ENCODE measurements around the gene SCN5A. TPM values are rescaled to one million over a fixed set of nuclear protein-coding genes. Genes with fewer than 3 reads are reported as not detected.
A peak's percentile ranks its signal among the peaks of the same experiment; 100 is the strongest.

Gene SCN5A
- total and polyA plus RNA-seq, 2 of the 8 experiments (the other 6 are each of a cell fraction or from before 2014, with no cell fraction given) = 4.8 to 11.4 TPM

GRCh38 chr3:38616658-38617057 lies 32.8 kb downstream of the SCN5A start:
- Histone ChIP-seq H3K79me1 (ENCODE audit: low read depth, low read length) (no peaks in the 10 kb centered on the region), H3K79me2 (ENCODE audit: control insufficient read depth in 1 of 2, insufficient read depth in 2 of 2, low read length in 2 of 2) (no peaks in the 10 kb centered on the region), H3K14ac (ENCODE audit: insufficient read length) (no peak overlapping the region), H3K27ac (ENCODE audit: low read depth, low read length) (no peak overlapping the region), H3K18ac (ENCODE audit: extremely low read depth, low read length) (0 out of 2 replicates have a peak overlapping the region, but pooled peaks have one; percentile 16), H2BK120ac (replicated peaks; ENCODE audit: low read depth, low read length) (no peak overlapping the region), H3K56ac (replicated peaks; ENCODE audit: insufficient read length, low read depth, low read length) (no peak overlapping the region), H2BK20ac (ENCODE audit: low read length) (no peak overlapping the region), H2BK5ac (ENCODE audit: low read depth, low read length) (no peak overlapping the region), H2BK12ac (ENCODE audit: low read depth, low read length) (no peak overlapping the region), H3K4me3 (ENCODE audit: extremely low read depth in 1 of 4, insufficient read depth in 2 of 4, low read depth in 3 of 4, low read length in 4 of 4) (no peak overlapping the region), H4K91ac (replicated peaks; ENCODE audit: insufficient read length, low read length) (no peak overlapping the region), H4K5ac (ENCODE audit: insufficient read length, low read depth, low read length) (no peak overlapping the region), H3K23me2 (ENCODE audit: low read depth, low read length) (no peaks in the 10 kb centered on the region), H3K36me3 (ENCODE audit: control insufficient read depth in 2 of 4, insufficient read depth in 4 of 4, low read length in 3 of 4) (no peaks in the 10 kb centered on the region), H2BK15ac (ENCODE audit: low read length) (no peak overlapping the region), H3K27me3 (replicated peaks in 1 of 4; ENCODE audit: control insufficient read depth in 3 of 4, extremely low read depth in 1 of 4, insufficient read depth in 3 of 4, low read length in 3 of 4) (no peaks in the 10 kb centered on the region), H3K4me1 (replicated peaks in 1 of 4; ENCODE audit: control insufficient read depth in 3 of 4, insufficient read depth in 4 of 4, low read length in 3 of 4) (peaks cover 5 to 9% (median 5%) of the 10 kb centered on the region in 4 experiments), H3K4me2 (ENCODE audit: insufficient read depth in 1 of 2, low read depth in 2 of 2, low read length in 2 of 2) (no peak overlapping the region), H2AK5ac (ENCODE audit: low read depth, low read length) (no peak overlapping the region), H3K9me3 (ENCODE audit: insufficient read depth in 2 of 2, low read depth in 1 of 2, low read length in 1 of 2) (no peaks in the 10 kb centered on the region), H4K8ac (ENCODE audit: extremely low read depth, insufficient read depth, low read length) (no peak overlapping the region), H3K23ac (ENCODE audit: insufficient read length) (no peak overlapping the region), H2AFZ (ENCODE audit: low read length) (no peak overlapping the region), H3K4ac (replicated peaks; ENCODE audit: insufficient read length, low read depth, low read length) (no peak overlapping the region), H4K20me1 (replicated peaks in 1 of 2; ENCODE audit: control insufficient read depth in 1 of 2, insufficient read depth in 2 of 2, low read length in 2 of 2) (no peaks in the 10 kb centered on the region), H3K9ac (replicated peaks in 1 of 4; ENCODE audit: extremely low read depth in 1 of 4, low read depth in 3 of 4, low read length in 3 of 4) (no peak overlapping the region; a peak in 1 of 7 replicates)
- DNase-seq (ENCODE audit: low read depth in 1 of 2, low spot score in 2 of 2) = no peak
- no peak for FAIRE-seq
- 71% methylated on average over 2 of the region's 2 CpGs; no CpG with 5 or more reads in 1 of the 2 experiments for WGBS, 2 experiments (ENCODE audit: extremely low coverage in 1 of 2, insufficient coverage in 1 of 2, insufficient read length in 1 of 2, insufficient replicate concordance in 2 of 2, low coverage in 1 of 2, low lambda C conversion rate in 2 of 2, missing lambda C conversion rate in 1 of 2)
- ChIA-PET POLR2A (ENCODE audit: partially characterized antibody) (no interaction called here), CTCF (ENCODE audit: partially characterized antibody) (interaction anchor here (0.8 to 30.9 kb wide), 8 partner anchors 12 to 225 kb away, joined by 3 to 538 read pairs (median 7); partner anchors contain the start of gene SCN5A)
- no peak for TF ChIP-seq RBBP5 (IDR thresholded peaks at IDR 0.05; ENCODE audit: borderline replicate concordance, low read depth, low read length)
- TF ChIP-seq YY1 (IDR thresholded peaks at IDR 0.05; ENCODE audit: low read depth, low read length) = no peak
- no peak for TF ChIP-seq SP4 (IDR thresholded peaks at IDR 0.05; ENCODE audit: low read length)
- TF ChIP-seq CEBPB (IDR thresholded peaks at IDR 0.05; ENCODE audit: low read depth, low read length) = no peak
- TF ChIP-seq SP2 (IDR thresholded peaks at IDR 0.05; ENCODE audit: low read length) = no peak
- no peak for TF ChIP-seq TBP (IDR thresholded peaks at IDR 0.05; ENCODE audit: low read depth, low read length)
- TF ChIP-seq KDM1A (IDR thresholded peaks at IDR 0.05; ENCODE audit: borderline replicate concordance, low read length) = no peak
- no peak for TF ChIP-seq CHD1 (IDR thresholded peaks at IDR 0.05; ENCODE audit: low read depth, low read length)
- TF ChIP-seq BACH1 (IDR thresholded peaks at IDR 0.05; ENCODE audit: low read length) = no peak
- TF ChIP-seq CTCF (IDR thresholded peaks at IDR 0.05; ENCODE audit: control extremely low read depth in 1 of 3, insufficient read depth in 1 of 3, low read depth in 1 of 3, low read length in 3 of 3) = no peak
- no peak for TF ChIP-seq RXRA (IDR thresholded peaks at IDR 0.05; ENCODE audit: insufficient read depth, low read depth, low read length)
- no peak for TF ChIP-seq BCL11A (IDR thresholded peaks at IDR 0.05; ENCODE audit: low read depth in 2 of 2, low read length in 2 of 2)
- TF ChIP-seq HDAC2 (IDR thresholded peaks at IDR 0.05; ENCODE audit: borderline replicate concordance in 1 of 2, low read depth in 2 of 2, low read length in 2 of 2) = no peak
